Erythroblast (primary cell): ENCODE measurements around the gene PAM.

ENCODE experiments used
- GATA1 ChIP-seq: IDR thresholded peaks from 2 replicates; pipeline ENCODE4 v1.6.1; 2011; ENCODE audit warnings: low read depth, mild to moderate bottlenecking, control low read depth, low read length, moderate library complexity
- POLR2A ChIP-seq: IDR thresholded peaks from 2 replicates; pipeline ENCODE4 v1.6.1; 2011; ENCODE audit warnings: mild to moderate bottlenecking, low read length

GRCh38 chr5:102778478-102778877 is 23.4 kb downstream of the PAM start:
- TF ChIP-seq POLR2A: no peak
- TF ChIP-seq GATA1: no peak
